HepG2 (cell line): ENCODE results near the gene SF3B5. TPM values are rescaled to one million over a fixed set of nuclear protein-coding genes. Genes with fewer than 3 reads are reported as not detected.

Experiments
- ATAD3A ChIP-seq: sonication (generic); formaldehyde crosslinking; IDR thresholded peaks from 2 replicates; pipeline ENCODE4 v1.4.0; 2020; ENCODE audit warnings: missing genetic modification reagents
- BRCA1 ChIP-seq: sonication (generic); formaldehyde crosslinking; IDR thresholded peaks from 2 replicates; pipeline ENCODE4 v1.4.0; 2020; ENCODE audit warnings: missing genetic modification reagents
- BRD4 ChIP-seq: sonication (generic); formaldehyde crosslinking; IDR thresholded peaks from 2 replicates; pipeline ENCODE4 v1.4.0; 2020; ENCODE audit warnings: missing genetic modification reagents
- HNRNPUL1 ChIP-seq: fragments of 200-400 bp; formaldehyde crosslinking; IDR thresholded peaks from 2 replicates; pipeline ENCODE4 v1.6.1; 2017; ENCODE audit warnings: low read depth, mild to moderate bottlenecking, low read length, moderate library complexity
- KLF16 ChIP-seq, 2 experiments: sonication (generic) in 1 of 2; formaldehyde crosslinking in 1 of 2; IDR thresholded peaks; 2 replicates each; pipeline versions ENCODE4 v1.6.1 to v1.8.0; 2016 to 2023; ENCODE audit warnings: missing genetic modification reagents in 2 of 2, missing compliant biosample characterization in 1 of 2
- NFE2 ChIP-seq: sonication (generic); formaldehyde crosslinking; IDR thresholded peaks from 2 replicates; pipeline ENCODE4 v1.4.0; 2020; ENCODE audit warnings: missing genetic modification reagents
- NFKB2 ChIP-seq: sonication (generic); formaldehyde crosslinking; IDR thresholded peaks from 2 replicates; pipeline ENCODE4 v1.4.0; 2020; ENCODE audit warnings: missing genetic modification reagents, borderline replicate concordance
- NR2F1 ChIP-seq, 2 experiments: fragments of 450-650 bp in 1 of 2; formaldehyde crosslinking in 1 of 2; IDR thresholded peaks; 2 replicates each; pipeline versions ENCODE4 v1.5.0 to v1.6.1; 2016 to 2020; ENCODE audit warnings: mild to moderate bottlenecking in 1 of 2, missing compliant biosample characterization in 1 of 2, missing genetic modification reagents in 1 of 2, moderate library complexity in 1 of 2
- NR3C1 ChIP-seq: sonication (generic); formaldehyde crosslinking; IDR thresholded peaks from 2 replicates; pipeline ENCODE4 v1.4.0; 2020; ENCODE audit warnings: missing genetic modification reagents
- PITX1 ChIP-seq: sonication (generic); formaldehyde crosslinking; IDR thresholded peaks from 2 replicates; pipeline ENCODE4 v1.5.1; 2020; ENCODE audit warnings: mild to moderate bottlenecking, missing genetic modification reagents
- PTBP1 ChIP-seq: fragments of 200-400 bp; formaldehyde crosslinking; IDR thresholded peaks from 2 replicates; pipeline ENCODE4 v1.6.1; 2018; ENCODE audit warnings: low read length, low read depth; ENCODE audit not compliant: poor library complexity, severe bottlenecking
- RFX5 ChIP-seq: IDR thresholded peaks from 2 replicates; pipeline ENCODE4 v1.6.1; 2011; ENCODE audit warnings: low read depth, low read length, improper control_type of control experiment
- TARDBP ChIP-seq: sonication (generic); formaldehyde crosslinking; IDR thresholded peaks from 2 replicates; pipeline ENCODE4 v1.8.0; 2022; ENCODE audit warnings: mild to moderate bottlenecking, missing genetic modification reagents
- TOE1 ChIP-seq: sonication (generic); formaldehyde crosslinking; IDR thresholded peaks from 2 replicates; pipeline ENCODE4 v1.4.0; 2020; ENCODE audit warnings: mild to moderate bottlenecking, missing genetic modification reagents
- ZBTB20 ChIP-seq: sonication (generic); formaldehyde crosslinking; IDR thresholded peaks from 2 replicates; pipeline ENCODE4 v1.8.1; 2023; ENCODE audit warnings: missing genetic modification reagents, low read depth, mild to moderate bottlenecking, borderline replicate concordance
- ZNF12 ChIP-seq: sonication (generic); formaldehyde crosslinking; IDR thresholded peaks from 2 replicates; pipeline ENCODE4 v1.5.0; 2020; ENCODE audit warnings: missing genetic modification reagents
- ZNF143 ChIP-seq: sonication (generic); formaldehyde crosslinking; IDR thresholded peaks from 2 replicates; pipeline ENCODE4 v1.4.0; 2020; ENCODE audit warnings: missing genetic modification reagents
- ZNF552 ChIP-seq: sonication (generic); formaldehyde crosslinking; IDR thresholded peaks from 2 replicates; pipeline ENCODE4 v1.9.0; 2022; ENCODE audit warnings: missing genetic modification reagents, mild to moderate bottlenecking, borderline replicate concordance
- ZNF589 ChIP-seq: sonication (generic); formaldehyde crosslinking; conservative IDR thresholded peaks from 2 replicates; pipeline ENCODE4 v1.8.0; 2022; ENCODE audit warnings: mild to moderate bottlenecking, moderate library complexity, missing genetic modification reagents
- ZNF777 ChIP-seq: sonication (generic); formaldehyde crosslinking; IDR thresholded peaks from 2 replicates; pipeline ENCODE4 v1.4.0; 2020; ENCODE audit warnings: missing genetic modification reagents
- ZSCAN29 ChIP-seq: sonication (generic); formaldehyde crosslinking; conservative IDR thresholded peaks from 2 replicates; pipeline ENCODE4 v1.4.0; 2020; ENCODE audit warnings: mild to moderate bottlenecking, missing genetic modification reagents
- ZSCAN30 ChIP-seq: sonication (generic); formaldehyde crosslinking; IDR thresholded peaks from 2 replicates; pipeline ENCODE4 v1.5.0; 2020; ENCODE audit warnings: mild to moderate bottlenecking, missing genetic modification reagents
- polyA plus RNA-seq, 8 experiments: library from polyadenylated mRNA; depleted of rRNA in 3 of 8; stranded (reverse) in 7 of 8; unstranded in 1 of 8; fragments of >200 nt; fragmentation: Illumina TruSeq in 4 of 8; extraction: Trizol in 4 of 8; gene quantifications; 2 replicates each; pipeline versions ENCODE4 v1.2.1 to v1.2.3, GENCODE V29; 2011 to 2016; ENCODE audit warnings: low read depth in 4 of 8, missing spikeins in 1 of 8, mixed read lengths in 1 of 8; ENCODE audit not compliant: insufficient read depth in 1 of 8
- total RNA-seq, 5 experiments: library from RNA; depleted of rRNA; stranded (reverse); fragments of >200 nt; fragmentation: Illumina TruSeq; extraction: Trizol; gene quantifications; 2 replicates each; pipeline ENCODE4 v1.2.3, GENCODE V29; 2016; ENCODE audit warnings: low read depth in 1 of 5
- TF ChIP-seq, protein P1 (sequence below): sonication (generic); formaldehyde crosslinking; IDR thresholded peaks from 2 replicates; pipeline ENCODE4 v1.5.0; 2020; ENCODE audit warnings: missing genetic modification reagents
- TF ChIP-seq, protein P2 (sequence below): sonication (generic); formaldehyde crosslinking; IDR thresholded peaks from 2 replicates; pipeline ENCODE4 v1.4.0; 2020; ENCODE audit warnings: missing genetic modification reagents, mild to moderate bottlenecking, borderline replicate concordance
- TF ChIP-seq, protein P3 (sequence below), 2 experiments: fragments of 450-650 bp in 1 of 2; sonication (generic) in 1 of 2; formaldehyde crosslinking; IDR thresholded peaks; 2 replicates each; pipeline versions ENCODE4 v1.5.0 to v1.8.0; 2020 to 2022; ENCODE audit warnings: mild to moderate bottlenecking in 1 of 2, missing genetic modification reagents in 1 of 2

SF3B5 gene
- total and polyA plus RNA-seq, 2 of the 13 experiments (the other 11 are each of a cell fraction or from before 2014, with no cell fraction given) = 263 to 292 TPM

DNA sequence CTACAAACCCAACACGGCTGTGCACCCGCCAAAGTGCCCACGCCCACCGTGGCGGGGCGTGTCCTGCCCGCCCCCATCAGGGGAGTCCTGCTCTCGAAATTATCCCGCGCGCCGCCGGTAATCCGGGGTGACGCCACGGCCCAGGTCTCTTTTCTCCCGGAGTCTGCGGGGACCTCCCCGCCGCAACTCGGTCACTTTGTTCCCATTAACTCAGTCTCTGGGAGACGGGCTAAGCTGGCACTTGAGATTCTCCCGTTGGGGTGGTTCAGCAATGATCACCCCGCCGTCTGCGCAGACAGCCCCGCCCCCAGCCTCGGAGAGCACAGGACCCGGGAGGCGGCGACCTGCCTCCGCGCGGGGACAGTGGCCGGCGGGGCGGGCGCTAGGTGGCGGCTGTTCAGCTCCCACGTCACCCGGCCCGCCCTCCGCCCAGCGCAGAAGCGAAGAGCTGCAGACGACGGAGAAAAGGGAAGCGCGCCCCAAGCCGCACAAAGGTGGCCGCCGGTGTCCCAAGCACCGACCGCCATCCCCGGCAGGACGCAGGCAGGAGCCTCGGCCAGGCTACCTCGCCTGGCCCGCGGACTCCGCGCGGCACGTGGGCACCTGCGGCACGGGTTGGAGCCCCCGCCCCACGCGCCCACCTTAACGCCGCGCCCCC is 31.5 kb downstream of the SF3B5 start (continued):
- TF ChIP-seq ATAD3A (CRISPR knock-in tag) (no peak), ZSCAN29 (CRISPR knock-in tag) (0 out of 2 replicates have a peak, but pooled peaks have one; percentile 22), ZSCAN30 (CRISPR knock-in tag) (no peak), BRD4 (no peak), ZBTB20 (CRISPR knock-in tag) (peak; percentile 52; the same call in 1 of the 2 replicates), ZNF589 (CRISPR knock-in tag) (no peak), PTBP1 (no peak), TOE1 (CRISPR knock-in tag) (peak; percentile 13; the same call in 1 of the 2 replicates), ZNF777 (CRISPR knock-in tag) (peak; percentile 90), NR2F1 (CRISPR knock-in tag; IDR thresholded peaks at IDR 0.05) (no peak), NFE2 (CRISPR knock-in tag) (no peak), BRCA1 (0 out of 2 replicates have a peak, but pooled peaks have one; percentile 52), KLF16 (CRISPR knock-in tag; IDR thresholded peaks at IDR 0.05) (no peak), ZNF12 (CRISPR knock-in tag) (no peak), PITX1 (CRISPR knock-in tag) (0 out of 2 replicates have a peak, but pooled peaks have one; percentile 18), NR3C1 (CRISPR knock-in tag) (no peak), NFKB2 (CRISPR knock-in tag) (peak; percentile 67; the same call in 1 of the 2 replicates), ZNF143 (CRISPR knock-in tag) (no peak), HNRNPUL1 (no peak), TARDBP (CRISPR knock-in tag) (no peak; the same call in 1 of the 2 replicates), RFX5 (no peak), ZNF552 (CRISPR knock-in tag) (no peak)
- TF ChIP-seq, protein P1, sequence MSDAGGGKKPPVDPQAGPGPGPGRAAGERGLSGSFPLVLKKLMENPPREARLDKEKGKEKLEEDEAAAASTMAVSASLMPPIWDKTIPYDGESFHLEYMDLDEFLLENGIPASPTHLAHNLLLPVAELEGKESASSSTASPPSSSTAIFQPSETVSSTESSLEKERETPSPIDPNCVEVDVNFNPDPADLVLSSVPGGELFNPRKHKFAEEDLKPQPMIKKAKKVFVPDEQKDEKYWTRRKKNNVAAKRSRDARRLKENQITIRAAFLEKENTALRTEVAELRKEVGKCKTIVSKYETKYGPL = no peak
- TF ChIP-seq, protein P2, sequence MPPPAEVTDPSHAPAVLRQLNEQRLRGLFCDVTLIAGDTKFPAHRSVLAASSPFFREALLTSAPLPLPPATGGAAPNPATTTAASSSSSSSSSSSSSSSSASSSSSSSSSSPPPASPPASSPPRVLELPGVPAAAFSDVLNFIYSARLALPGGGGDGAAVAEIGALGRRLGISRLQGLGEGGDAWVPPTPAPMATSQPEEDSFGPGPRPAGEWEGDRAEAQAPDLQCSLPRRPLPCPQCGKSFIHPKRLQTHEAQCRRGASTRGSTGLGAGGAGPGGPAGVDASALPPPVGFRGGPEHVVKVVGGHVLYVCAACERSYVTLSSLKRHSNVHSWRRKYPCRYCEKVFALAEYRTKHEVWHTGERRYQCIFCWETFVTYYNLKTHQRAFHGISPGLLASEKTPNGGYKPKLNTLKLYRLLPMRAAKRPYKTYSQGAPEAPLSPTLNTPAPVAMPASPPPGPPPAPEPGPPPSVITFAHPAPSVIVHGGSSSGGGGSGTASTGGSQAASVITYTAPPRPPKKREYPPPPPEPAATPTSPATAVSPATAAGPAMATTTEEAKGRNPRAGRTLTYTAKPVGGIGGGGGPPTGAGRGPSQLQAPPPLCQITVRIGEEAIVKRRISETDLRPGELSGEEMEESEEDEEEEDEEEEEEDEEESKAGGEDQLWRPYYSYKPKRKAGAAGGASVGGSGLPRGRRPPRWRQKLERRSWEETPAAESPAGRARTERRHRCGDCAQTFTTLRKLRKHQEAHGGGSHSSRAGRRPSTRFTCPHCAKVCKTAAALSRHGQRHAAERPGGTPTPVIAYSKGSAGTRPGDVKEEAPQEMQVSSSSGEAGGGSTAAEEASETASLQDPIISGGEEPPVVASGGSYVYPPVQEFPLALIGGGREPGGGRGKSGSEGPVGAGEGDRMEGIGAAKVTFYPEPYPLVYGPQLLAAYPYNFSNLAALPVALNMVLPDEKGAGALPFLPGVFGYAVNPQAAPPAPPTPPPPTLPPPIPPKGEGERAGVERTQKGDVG (CRISPR knock-in tag) = no peak
- TF ChIP-seq, protein P3, sequence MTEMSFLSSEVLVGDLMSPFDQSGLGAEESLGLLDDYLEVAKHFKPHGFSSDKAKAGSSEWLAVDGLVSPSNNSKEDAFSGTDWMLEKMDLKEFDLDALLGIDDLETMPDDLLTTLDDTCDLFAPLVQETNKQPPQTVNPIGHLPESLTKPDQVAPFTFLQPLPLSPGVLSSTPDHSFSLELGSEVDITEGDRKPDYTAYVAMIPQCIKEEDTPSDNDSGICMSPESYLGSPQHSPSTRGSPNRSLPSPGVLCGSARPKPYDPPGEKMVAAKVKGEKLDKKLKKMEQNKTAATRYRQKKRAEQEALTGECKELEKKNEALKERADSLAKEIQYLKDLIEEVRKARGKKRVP (CRISPR knock-in tag; IDR thresholded peaks at IDR 0.05) = no peak
